Duodenal mucosa (tissue), 2 donors: ENCODE results near the gene MRTFB.

ENCODE experiments used
- H3K27ac ChIP-seq: one replicate; pipeline ENCODE4 v1.7.0; 2013; ENCODE audit warnings: low read depth, low read length
- H3K27me3 ChIP-seq, 2 donors: one replicate each; pipeline ENCODE4 v1.7.0; 2013; ENCODE audit warnings: low read length in 2 of 2, control low read depth in 1 of 2; ENCODE audit not compliant: insufficient read depth in 2 of 2, control insufficient read depth in 1 of 2
- H3K36me3 ChIP-seq, 2 donors: one replicate each; pipeline ENCODE4 v1.7.0; 2013; ENCODE audit warnings: low read length in 2 of 2, control low read depth in 1 of 2; ENCODE audit not compliant: insufficient read depth in 2 of 2, control insufficient read depth in 1 of 2
- H3K4me1 ChIP-seq, 2 donors: one replicate each; pipeline ENCODE4 v1.7.0; 2013; ENCODE audit warnings: low read length in 2 of 2, control low read depth in 1 of 2; ENCODE audit not compliant: insufficient read depth in 2 of 2, control insufficient read depth in 1 of 2
- H3K4me3 ChIP-seq, 2 donors: one replicate each; pipeline ENCODE4 v1.7.0; 2013; ENCODE audit warnings: low read length in 2 of 2, low read depth in 1 of 2
- H3K9ac ChIP-seq, 2 donors: one replicate each; pipeline ENCODE4 v1.7.0; 2013; ENCODE audit warnings: low read length in 2 of 2, low read depth in 1 of 2
- H3K9me3 ChIP-seq, 2 donors: one replicate each; pipeline ENCODE4 v1.7.0; 2013; ENCODE audit warnings: low read length in 2 of 2, control low read depth in 1 of 2; ENCODE audit not compliant: control insufficient read depth in 1 of 2

The MRTFB gene

GRCh38 chr16:14131774-14132695, 60.9 kb downstream of the MRTFB start:
- no peaks in the 10 kb centered on the region for H3K27me3 ChIP-seq
- H3K4me1 ChIP-seq = no peaks in the 10 kb centered on the region
- H3K27ac ChIP-seq = no peak overlapping the region
- no peak overlapping the region for H3K9ac ChIP-seq
- H3K9me3 ChIP-seq = no peaks in the 10 kb centered on the region
- H3K36me3 ChIP-seq = no peaks in the 10 kb centered on the region
- H3K4me3 ChIP-seq = no peak overlapping the region

GRCh38 chr16:14132696-14133048, 61.6 kb downstream of the MRTFB start:
- no peaks in the 10 kb centered on the region for H3K9me3 ChIP-seq
- no peaks in the 10 kb centered on the region for H3K27me3 ChIP-seq
- no peaks in the 10 kb centered on the region for H3K4me1 ChIP-seq
- no peak overlapping the region for H3K9ac ChIP-seq
- no peak overlapping the region for H3K27ac ChIP-seq
- no peaks in the 10 kb centered on the region for H3K36me3 ChIP-seq
- H3K4me3 ChIP-seq = no peak overlapping the region

DNA sequence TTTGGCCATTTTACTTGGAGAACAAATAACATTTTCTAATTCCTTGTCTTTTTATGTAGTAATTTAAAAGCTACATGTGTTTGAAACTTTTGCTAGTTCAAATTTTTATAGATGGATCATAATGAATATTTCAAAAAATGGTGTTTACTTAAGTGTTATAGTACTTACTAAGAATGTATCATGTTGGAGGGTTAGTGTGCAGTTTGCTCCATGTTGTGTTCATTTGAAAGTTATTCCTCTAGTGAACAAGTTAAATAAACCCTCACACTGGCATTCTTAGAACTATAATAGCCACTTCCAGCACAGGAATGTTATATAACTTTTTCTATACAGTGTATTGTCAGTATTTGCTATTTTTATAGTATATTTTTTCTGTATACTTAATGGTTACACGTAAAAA, 62.8 kb downstream of the MRTFB start:
- no peak overlapping the region for H3K27ac ChIP-seq

DNA sequence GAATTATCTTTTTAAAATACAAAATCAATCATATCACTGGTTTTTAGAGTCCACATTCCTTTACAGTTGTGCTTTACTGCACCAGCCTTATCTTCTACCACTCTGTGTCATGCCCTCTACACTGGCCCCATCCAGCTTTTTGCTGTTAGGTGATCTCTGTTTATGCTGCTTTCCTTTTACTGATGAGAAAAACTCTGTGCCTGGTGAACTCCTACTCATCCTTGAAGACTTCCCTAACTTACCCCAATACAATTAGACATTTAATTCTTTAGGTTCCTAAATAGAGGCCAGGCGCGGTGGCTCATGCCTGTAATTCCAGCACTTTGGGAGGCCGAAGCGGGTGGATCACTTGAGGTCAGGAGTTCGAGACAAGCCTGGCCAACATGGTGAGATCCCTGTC, 64.6 kb downstream of the MRTFB start:
- Histone ChIP-seq H3K9ac (no peak overlapping the region), H3K4me3 (no peak overlapping the region), H3K4me1 (no peaks in the 10 kb centered on the region), H3K36me3 (no peaks in the 10 kb centered on the region), H3K9me3 (peaks cover 0 to 5% of the 10 kb centered on the region in 2 donors), H3K27me3 (no peaks in the 10 kb centered on the region), H3K27ac (no peak overlapping the region)

More for the DNA sequence above, 62.8 kb downstream of the MRTFB start:
- Histone ChIP-seq H3K4me1 (no peaks in the 10 kb centered on the region), H3K36me3 (no peaks in the 10 kb centered on the region), H3K9me3 (no peaks in the 10 kb centered on the region), H3K9ac (no peak overlapping the region), H3K27me3 (no peaks in the 10 kb centered on the region), H3K4me3 (no peak overlapping the region)

DNA sequence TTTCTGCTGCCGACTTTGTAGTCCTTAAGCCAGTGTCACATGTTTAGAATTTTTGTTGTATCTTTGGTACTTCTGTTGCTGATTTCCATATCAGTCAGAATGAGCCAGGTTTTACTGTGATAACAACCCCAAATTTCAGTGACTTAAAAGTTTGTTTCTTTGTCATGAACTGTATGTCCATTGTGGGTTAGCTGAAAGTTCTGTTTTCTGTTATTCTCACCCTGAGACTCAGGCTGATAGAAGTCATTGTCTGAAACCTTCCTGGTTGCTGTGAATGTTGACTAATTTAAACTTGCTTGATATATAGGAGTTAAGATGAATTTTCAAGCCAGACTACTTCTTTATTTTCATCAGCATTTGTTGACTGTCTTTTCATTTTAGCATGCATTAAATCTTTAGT, 68.8 kb downstream of the MRTFB start:
- Histone ChIP-seq H3K9ac (no peak overlapping the region), H3K36me3 (peaks cover 0 to 2% of the 10 kb centered on the region in 2 donors), H3K27me3 (no peaks in the 10 kb centered on the region), H3K9me3 (peaks cover 0 to 5% of the 10 kb centered on the region in 2 donors), H3K4me1 (no peaks in the 10 kb centered on the region), H3K27ac (no peak overlapping the region), H3K4me3 (no peak overlapping the region)

DNA sequence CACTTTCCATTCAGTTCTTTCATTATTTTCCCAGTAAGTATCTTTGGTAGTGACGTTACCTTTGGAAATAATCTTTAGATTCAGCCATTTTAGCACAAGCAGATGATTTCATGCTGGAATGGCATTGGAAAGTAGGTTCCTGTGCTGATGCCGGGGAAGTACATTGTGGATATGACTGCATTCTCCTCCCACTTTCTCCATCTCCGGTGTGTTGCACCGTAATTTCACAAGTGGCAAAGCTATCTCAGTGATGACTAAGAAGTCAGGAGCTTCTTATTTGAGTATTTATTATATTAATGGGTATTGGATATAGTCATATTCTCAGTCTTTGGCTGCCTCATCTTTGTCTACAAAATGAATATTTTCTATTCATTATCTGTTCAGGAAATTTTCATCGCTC, 69.8 kb downstream of the MRTFB start:
- Histone ChIP-seq H3K9me3 (peaks cover 0 to 5% of the 10 kb centered on the region in 2 donors), H3K4me3 (no peak overlapping the region), H3K36me3 (peaks cover 2 to 3% of the 10 kb centered on the region in 2 donors), H3K27me3 (no peaks in the 10 kb centered on the region), H3K4me1 (peaks cover 0 to 2% of the 10 kb centered on the region in 2 donors), H3K9ac (no peak overlapping the region), H3K27ac (no peak overlapping the region)

GRCh38 chr16:14146445-14146844, 75.3 kb downstream of the MRTFB start:
- H3K27ac ChIP-seq = no peak overlapping the region
- H3K9me3 ChIP-seq = no peaks in the 10 kb centered on the region
- no peaks in the 10 kb centered on the region for H3K27me3 ChIP-seq
- peaks cover 0 to 13% of the 10 kb centered on the region in 2 donors for H3K4me1 ChIP-seq
- H3K9ac ChIP-seq = no peak overlapping the region
- peaks cover 3 to 9% of the 10 kb centered on the region in 2 donors for H3K36me3 ChIP-seq
- no peak overlapping the region for H3K4me3 ChIP-seq

DNA sequence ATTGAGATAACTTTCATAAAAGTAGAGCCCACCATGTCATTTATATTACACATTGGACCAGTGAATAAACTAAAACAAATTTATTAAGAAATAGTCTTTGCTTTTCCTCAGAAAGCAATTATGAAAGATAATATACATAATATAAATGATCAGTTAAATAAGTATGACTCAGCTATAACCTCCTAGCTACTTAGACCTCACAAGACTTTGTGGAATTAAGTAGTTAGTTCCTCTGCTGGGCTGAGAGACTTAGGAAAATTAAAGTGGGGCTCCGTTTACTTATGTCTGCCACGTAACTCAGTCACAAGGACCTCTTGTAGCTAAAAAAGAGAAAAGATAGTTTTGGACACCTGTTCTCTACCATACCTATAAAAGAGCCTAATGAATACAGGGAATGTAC, 76.9 kb downstream of the MRTFB start:
- H3K9me3 ChIP-seq = no peaks in the 10 kb centered on the region
- no peak overlapping the region for H3K27ac ChIP-seq
- no peaks in the 10 kb centered on the region for H3K27me3 ChIP-seq
- H3K36me3 ChIP-seq = peaks cover 3 to 9% of the 10 kb centered on the region in 2 donors
- no peak overlapping the region for H3K9ac ChIP-seq
- no peak overlapping the region for H3K4me3 ChIP-seq
- peaks cover 0 to 13% of the 10 kb centered on the region in 2 donors for H3K4me1 ChIP-seq

DNA sequence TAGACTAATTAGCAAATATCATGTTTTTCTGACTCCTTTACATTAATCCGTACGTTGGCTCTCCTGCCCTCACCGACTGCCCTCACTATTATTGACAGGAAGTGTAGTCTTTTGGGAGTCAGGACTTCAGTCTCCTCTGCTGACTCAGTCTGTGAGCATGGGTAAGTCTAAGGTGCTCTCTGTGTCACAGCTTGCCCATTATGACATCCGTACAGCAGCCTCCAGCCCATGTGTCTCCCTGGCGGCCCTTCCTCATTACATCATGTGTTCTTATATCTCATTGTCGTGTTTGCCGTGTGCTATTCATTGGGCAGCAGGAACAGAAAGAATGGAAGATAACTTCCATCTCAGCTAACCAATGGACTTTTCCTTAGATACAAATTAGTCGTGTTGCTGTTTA, 77.5 kb downstream of the MRTFB start:
- no peak overlapping the region for H3K9ac ChIP-seq
- H3K4me3 ChIP-seq = no peak overlapping the region
- H3K9me3 ChIP-seq = no peaks in the 10 kb centered on the region
- H3K4me1 ChIP-seq = peaks cover 0 to 13% of the 10 kb centered on the region in 2 donors
- peaks cover 3 to 9% of the 10 kb centered on the region in 2 donors for H3K36me3 ChIP-seq
- no peak overlapping the region for H3K27ac ChIP-seq
- H3K27me3 ChIP-seq = no peaks in the 10 kb centered on the region

DNA sequence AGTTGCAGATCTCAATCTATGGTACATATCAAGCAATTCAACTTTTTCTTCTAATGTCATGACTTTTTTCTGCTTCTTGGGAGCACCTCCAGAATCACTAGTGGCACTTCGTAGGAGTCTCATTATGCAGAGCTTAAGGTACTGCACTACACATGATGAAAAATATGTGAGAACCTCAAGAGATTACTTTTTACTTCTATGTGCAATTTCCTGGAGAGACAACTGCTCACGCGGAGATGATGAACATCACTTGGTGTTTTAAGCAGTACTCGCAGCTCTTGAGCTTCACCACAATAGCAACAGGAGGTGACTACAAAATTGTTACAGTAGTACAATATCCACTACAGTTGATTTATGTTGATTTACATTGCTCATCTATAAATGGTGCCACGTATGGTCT, 79.7 kb downstream of the MRTFB start:
- H3K27ac ChIP-seq = no peak overlapping the region
- no peaks in the 10 kb centered on the region for H3K9me3 ChIP-seq
- no peak overlapping the region for H3K9ac ChIP-seq
- H3K36me3 ChIP-seq = peaks cover 3 to 6% of the 10 kb centered on the region in 2 donors
- no peak overlapping the region for H3K4me3 ChIP-seq
- H3K27me3 ChIP-seq = no peaks in the 10 kb centered on the region
- H3K4me1 ChIP-seq = peaks cover 0 to 12% of the 10 kb centered on the region in 2 donors
